ENCODE results near the gene ETDA.

The ETDA gene

DNA sequence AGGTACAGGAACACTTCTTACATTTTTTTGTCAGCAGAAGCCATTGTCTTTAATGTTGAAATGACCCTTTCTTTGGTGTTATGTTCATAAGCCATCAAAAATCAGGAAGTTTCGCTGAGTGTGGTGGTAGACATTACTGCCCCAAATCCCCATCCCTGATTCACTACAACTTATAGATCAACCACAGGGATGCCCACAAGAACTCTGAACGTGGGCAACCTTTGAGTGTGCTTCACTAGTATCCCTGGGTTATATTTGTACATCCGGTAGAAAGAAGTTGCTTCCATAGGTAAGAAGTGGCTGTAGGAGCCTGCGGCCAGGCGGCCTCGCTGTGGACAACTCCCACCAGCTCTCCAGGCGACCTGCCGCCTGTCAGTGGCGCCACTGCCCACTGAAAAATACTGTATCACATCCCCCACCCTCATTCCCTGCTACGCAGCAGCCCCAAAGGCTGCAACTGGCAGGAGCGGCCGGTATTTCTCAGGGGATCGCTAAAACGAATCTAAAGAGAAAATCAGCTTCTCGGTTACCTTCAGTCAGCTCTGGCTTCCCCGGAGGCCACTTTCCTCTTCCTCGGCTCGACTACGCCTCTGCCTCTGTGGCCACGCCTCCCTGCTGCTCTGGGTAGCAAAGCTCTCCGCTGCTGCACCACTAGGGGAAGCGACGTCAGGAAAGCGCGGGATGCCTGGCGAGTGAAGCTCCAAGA lies 43.5 kb downstream of the ETDA start:
- no peak for DNase-seq (ENCODE audit: low read depth in 1 of 2, low spot score in 1 of 2)
- in situ Hi-C loops (cut with HindIII; ENCODE audit: low pct_unique_long_range_greater_than_20kb, low sequenced_read_pairs) = no loop called here
- no peak for TF ChIP-seq JUND (IDR thresholded peaks at IDR 0.05; ENCODE audit: low read depth)

DNA sequence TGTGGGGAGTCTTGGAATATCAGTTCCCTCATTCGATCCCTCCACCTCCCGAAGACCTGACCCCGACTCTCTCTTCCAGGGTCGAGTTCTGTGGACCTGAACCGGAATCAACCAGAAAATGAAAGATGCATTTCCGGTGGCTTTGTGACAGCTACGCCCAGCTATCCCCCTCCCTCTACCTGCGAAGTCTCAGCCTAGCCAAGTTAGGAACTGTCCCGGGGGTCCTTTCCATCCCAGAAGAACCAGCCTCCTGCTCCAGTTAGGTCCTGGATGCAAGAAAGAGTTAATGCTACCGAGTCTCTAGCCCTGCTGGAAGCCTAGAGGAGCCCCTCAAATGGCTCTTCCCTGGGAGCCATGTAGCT lies 44.1 kb downstream of the ETDA start:
- in situ Hi-C loops (cut with HindIII; ENCODE audit: low pct_unique_long_range_greater_than_20kb, low sequenced_read_pairs) = no loop called here
- DNase-seq (ENCODE audit: low read depth in 1 of 2, low spot score in 1 of 2) = no peak
- no peak for TF ChIP-seq JUND (IDR thresholded peaks at IDR 0.05; ENCODE audit: low read depth)

DNA sequence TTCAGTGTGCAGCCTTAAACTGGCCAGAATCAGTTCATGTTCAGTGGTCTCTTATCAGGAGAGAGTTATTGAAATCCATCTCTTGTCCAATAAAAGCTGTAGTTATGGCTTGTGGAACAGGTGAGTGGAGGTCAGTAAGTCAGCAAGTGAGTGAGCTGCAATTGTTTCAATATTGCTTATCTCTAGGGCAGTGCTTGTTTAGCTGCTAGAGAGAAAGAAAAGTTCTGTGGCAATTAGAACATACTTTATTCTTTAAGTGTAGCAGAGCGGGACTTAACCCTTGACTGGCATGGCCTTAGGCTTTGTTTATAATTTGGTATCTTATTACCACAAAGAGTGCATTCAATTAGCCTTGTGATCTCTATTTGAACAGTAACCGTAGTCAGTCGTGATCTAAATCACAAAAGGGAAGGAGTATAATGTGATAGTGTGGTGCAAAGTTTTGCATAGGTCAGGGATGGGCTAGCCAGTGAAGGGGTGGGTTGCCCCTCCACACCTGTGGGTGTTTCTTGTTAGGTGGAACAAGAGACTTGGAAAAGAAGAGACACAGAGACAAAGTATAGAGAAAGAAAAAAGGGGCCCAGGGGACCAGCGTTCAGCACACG lies 50.5 kb downstream of the ETDA start:
- in situ Hi-C loops (cut with HindIII; ENCODE audit: low pct_unique_long_range_greater_than_20kb, low sequenced_read_pairs) = no loop called here
- DNase-seq (ENCODE audit: low read depth in 1 of 2, low spot score in 1 of 2) = no peak
- no peak for TF ChIP-seq JUND (IDR thresholded peaks at IDR 0.05; ENCODE audit: low read depth)

Measured in T47D (cell line).